ENCODE results near the gene DENND4C.

DNA sequence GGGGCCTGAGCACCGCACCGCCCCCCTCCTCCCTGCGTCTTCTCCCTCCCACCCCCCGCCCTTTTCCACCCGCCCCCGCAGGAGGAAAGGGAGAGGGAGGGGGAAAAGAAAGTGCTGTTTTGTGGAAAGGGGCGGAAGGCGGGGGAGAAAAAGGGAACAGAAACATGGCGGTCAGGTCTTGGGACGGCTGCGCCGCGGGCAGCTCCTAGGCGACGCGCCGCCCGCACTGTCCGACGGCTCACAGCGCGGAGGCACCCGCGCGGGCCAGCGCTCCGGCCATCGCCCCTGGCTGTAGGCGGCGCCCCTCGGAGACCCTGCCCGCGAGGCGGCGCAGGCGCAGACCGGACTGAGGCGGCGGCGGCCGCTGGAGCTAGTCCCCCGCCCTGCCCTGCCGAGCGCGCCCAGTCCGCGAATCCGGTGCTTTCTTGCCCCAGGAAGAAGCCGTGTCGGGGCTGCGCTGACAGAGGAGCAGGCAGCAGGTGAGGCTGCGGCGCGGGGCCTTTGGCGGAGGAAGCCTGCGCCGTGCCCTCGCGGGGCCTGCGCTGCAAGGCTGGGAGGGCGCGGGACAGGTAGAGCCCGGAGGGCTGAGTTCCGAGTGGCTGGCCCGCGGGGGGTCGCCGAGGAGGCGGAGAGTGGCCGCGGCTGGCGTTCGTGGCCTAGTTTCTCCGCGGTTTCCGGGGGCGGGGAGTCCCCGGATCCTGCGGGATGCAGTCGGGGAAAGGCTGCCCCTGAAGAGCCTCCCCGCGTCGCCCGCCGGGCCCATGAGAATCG lies at the start of gene DENND4C:
- TF ChIP-seq, protein P1, sequence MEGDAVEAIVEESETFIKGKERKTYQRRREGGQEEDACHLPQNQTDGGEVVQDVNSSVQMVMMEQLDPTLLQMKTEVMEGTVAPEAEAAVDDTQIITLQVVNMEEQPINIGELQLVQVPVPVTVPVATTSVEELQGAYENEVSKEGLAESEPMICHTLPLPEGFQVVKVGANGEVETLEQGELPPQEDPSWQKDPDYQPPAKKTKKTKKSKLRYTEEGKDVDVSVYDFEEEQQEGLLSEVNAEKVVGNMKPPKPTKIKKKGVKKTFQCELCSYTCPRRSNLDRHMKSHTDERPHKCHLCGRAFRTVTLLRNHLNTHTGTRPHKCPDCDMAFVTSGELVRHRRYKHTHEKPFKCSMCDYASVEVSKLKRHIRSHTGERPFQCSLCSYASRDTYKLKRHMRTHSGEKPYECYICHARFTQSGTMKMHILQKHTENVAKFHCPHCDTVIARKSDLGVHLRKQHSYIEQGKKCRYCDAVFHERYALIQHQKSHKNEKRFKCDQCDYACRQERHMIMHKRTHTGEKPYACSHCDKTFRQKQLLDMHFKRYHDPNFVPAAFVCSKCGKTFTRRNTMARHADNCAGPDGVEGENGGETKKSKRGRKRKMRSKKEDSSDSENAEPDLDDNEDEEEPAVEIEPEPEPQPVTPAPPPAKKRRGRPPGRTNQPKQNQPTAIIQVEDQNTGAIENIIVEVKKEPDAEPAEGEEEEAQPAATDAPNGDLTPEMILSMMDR (IDR thresholded peaks at IDR 0.05; ENCODE audit: insufficient read depth, low read length, poor library complexity, severe bottlenecking): no peak
- TF ChIP-seq EZH2phosphoT487 (conservative IDR thresholded peaks at IDR 0.05; ENCODE audit: low read length): no peak

All from SU-DHL-6 (cell line).